Stimulated activated CD4-positive, alpha-beta T cell treated with anti-CD3 and anti-CD28 coated beads, Interleukin-4, amount 100 ng/mL, for 1 hour (primary cell): Measurements from ENCODE around the gene HP.
"Not testable (repeated sequence)": the region's sequence is repeated elsewhere in the genome, so short reads cannot be mapped to it uniquely, and the experiment has no call there.

Experiments
- DNase-seq: peaks from one replicate; pipeline ENCODE4 v3.0.0-alpha.2; 2020

The HP gene

GRCh38 chr16:72043539-72043938 lies 10.8 kb upstream of the HP start:
- no peak for DNase-seq

DNA sequence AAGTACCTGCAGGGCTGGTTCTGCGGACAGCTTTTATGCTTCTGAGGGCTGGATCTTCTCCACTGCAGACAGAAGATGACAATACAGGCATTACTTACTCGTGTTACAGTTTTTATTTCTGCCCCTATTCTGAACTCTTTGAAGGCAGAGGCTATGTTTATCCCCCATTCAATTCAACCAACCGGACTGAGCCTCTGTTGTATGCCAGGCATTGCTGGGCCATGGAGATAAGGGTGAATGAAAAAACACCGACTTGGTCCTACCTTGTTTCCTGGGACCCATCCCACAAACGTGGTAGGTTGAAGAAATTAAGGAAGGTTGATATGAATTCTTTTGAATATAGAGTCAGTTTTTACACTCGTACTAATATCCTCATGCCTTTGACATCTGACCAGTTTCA lies 10.0 kb upstream of the HP start:
- no peak for DNase-seq

DNA sequence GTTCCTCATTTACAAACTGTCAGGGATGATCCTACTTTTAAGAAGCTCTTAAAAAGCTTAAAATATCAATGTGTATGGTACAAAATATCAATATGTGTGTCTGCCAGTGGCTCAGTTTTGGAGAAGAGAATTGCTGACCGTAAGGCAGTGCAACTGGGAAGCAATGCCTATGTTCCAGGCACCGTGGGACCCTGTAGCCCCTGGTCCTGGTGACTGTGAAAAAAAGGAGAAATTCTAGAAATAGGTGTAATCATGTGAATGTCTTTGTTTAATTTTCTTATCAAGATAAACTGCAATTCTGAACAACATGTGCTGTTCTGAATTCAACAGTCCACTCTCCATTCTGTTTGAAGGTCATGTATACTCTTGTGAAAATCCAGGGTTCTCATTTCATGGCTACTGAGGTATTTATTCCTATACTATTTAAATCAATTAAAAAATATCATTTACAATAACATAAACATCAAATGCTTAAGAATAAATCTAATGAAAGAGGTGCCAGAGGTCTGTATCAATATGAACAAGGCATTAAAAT lies 9.4 kb upstream of the HP start:
- DNase-seq, result no peak

- no peak for DNase-seq
Measured at GRCh38 chr16:72049110-72049509, 5.2 kb upstream of the HP start.

- no peak for DNase-seq
Measured at GRCh38 chr16:72050769-72051464, 3.4 kb upstream of the HP start.

GRCh38 chr16:72051818-72052217 lies 2.5 kb upstream of the HP start:
- DNase-seq, result no peak

DNA sequence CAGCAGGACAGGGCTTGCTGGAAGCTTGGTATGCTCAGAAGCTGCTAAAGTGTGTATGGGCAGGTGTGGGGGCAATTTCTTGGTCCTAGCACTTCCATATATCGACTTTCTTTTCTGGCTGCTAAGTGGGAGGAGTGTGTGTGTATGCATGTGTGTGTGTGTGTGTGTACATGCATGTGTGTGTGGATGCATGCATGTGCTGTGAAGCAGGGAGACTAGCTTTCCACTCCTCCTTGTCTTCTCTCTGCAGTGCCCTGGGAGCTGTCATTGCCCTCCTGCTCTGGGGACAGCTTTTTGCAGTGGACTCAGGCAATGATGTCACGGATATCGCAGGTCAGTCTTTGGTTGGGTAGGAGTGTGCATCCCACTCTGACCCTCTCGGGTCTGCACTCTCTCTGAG lies 1.6 kb downstream of the HP start:
- DNase-seq, result no peak

- DNase-seq, result not testable (repeated sequence)
Measured at GRCh38 chr16:72057313-72057712, 3.0 kb downstream of the HP start.

DNA sequence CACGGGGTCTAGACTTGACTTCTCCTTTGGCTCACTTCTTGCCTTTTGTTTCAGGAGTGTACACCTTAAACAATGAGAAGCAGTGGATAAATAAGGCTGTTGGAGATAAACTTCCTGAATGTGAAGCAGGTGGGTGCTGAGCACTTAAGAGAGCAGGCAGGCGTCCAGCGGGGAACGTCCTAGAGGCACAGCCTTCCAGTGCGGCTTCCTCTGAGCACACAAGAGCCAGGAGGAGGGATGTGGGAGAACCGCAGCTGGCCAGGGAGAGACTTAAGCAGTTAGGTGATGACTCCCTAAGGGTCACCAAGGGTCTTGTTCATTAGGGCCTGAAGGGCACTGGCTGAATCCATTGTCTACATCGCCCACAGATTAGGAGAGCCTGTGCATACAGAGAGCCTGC lies 4.8 kb downstream of the HP start:
- not testable (repeated sequence) for DNase-seq

DNA sequence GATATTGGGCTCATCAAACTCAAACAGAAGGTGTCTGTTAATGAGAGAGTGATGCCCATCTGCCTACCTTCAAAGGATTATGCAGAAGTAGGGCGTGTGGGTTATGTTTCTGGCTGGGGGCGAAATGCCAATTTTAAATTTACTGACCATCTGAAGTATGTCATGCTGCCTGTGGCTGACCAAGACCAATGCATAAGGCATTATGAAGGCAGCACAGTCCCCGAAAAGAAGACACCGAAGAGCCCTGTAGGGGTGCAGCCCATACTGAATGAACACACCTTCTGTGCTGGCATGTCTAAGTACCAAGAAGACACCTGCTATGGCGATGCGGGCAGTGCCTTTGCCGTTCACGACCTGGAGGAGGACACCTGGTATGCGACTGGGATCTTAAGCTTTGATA lies 6.1 kb downstream of the HP start:
- no peak for DNase-seq

- no peak for DNase-seq
Measured at GRCh38 chr16:72061564-72061963, 7.3 kb downstream of the HP start.

- DNase-seq, result no peak
Measured at GRCh38 chr16:72064361-72064894, 10.1 kb downstream of the HP start.

GRCh38 chr16:72066747-72067146 lies 12.4 kb downstream of the HP start:
- DNase-seq, result no peak

DNA sequence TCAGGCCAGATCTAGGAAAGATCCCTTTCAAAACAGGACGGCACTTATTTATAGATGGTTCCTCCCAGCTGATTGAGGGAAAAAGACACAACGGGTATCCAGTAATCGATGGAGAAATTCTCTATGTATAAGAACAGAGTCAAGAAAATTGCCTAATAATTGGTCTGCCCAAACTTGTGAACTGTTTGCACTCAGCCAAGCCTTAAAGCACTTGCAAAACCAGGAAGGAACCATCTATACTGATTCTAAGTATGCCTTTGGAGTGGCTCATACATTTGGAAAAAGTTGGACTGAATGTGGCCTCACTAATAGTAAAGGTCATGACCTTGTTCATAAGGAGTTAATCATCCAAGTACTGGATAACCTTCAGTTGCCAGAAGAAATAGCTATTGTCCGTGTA lies 14.6 kb downstream of the HP start:
- DNase-seq, result no peak

- no peak for DNase-seq
Measured at GRCh38 chr16:72072514-72073342, 18.4 kb downstream of the HP start.

GRCh38 chr16:72073560-72074230 lies 19.4 kb downstream of the HP start:
- DNase-seq, result no peak

GRCh38 chr16:72075067-72075466 lies 20.8 kb downstream of the HP start:
- not testable (repeated sequence) for DNase-seq

DNA sequence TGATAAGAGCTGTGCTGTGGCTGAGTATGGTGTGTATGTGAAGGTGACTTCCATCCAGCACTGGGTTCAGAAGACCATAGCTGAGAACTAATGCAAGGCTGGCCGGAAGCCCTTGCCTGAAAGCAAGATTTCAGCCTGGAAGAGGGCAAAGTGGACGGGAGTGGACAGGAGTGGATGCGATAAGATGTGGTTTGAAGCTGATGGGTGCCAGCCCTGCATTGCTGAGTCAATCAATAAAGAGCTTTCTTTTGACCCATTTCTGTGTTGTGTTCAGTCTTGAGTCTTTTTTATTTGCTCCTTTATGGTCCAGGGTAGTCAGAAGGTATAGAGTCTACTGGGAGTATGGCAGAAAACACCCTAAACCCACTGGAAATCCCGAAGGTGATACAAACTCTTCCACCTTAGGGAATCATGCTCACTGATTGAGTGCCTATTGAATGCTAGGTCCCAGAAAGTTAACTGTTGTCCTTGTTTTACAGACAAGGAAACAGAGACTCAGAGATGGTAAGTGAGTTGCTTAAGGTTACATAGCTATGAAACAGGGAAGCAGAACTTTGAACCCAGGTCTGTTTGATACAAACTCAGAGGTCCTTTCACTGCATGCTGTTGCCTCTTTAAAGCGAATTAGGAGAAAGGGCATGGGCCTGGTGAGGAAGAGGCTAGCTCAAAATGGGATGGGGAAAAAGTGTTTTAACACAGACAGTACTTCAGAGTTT lies 22.8 kb downstream of the HP start:
- DNase-seq, result not testable (repeated sequence)

DNA sequence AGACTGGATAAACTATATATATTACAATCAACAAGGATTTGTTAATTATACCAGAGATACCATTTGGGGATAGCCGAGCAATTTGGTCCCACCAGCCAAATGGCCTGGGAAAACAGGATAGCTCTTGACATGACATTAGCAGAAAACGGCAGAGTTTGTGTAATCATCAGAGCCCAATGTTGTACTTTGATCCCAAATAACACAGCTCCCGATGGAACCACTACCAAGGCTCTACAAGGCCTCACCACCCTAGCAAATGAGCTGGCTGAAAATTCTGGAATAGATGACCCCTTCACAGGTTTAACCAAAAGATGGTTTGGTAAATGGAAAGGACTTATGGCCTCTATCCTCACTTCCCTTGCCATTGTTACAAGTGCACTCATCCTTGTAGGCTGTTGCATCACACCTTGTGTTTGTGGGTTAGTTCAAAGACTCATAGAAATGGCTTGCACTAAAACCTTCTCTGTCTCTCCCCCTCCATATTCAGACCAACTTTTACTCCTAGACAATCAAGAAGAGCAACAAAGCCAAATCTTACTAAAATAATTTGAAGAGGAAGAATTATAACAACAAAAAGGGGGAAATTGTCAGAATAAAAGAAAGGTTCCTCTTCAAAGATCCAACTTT lies 29.6 kb downstream of the HP start:
- no peak for DNase-seq

DNA sequence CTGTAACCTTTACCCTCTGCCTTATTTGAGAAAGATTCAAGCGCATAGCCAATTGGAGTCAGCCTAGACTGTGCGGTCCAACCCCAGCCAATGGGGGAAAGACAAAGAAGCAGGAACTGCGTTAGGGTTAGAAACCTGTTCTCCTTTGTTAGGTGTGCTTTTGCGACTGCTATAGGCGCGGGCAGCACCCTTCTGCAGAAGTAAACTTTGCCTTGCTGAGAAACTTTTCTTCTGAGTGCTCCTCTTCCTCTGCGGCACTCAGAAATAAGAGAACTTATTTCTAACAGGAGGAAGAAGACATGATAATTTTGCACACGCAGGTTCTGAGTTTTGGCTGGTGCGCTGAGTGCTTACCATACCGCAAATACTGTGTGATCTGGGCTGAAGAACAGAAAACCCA lies 30.1 kb downstream of the HP start:
- no peak for DNase-seq

- DNase-seq, result no peak
Measured at GRCh38 chr16:72085002-72085401, 30.7 kb downstream of the HP start.

GRCh38 chr16:72091217-72091616 lies 36.9 kb downstream of the HP start:
- DNase-seq, result no peak
